Stimulated activated naive CD8-positive, alpha-beta T cell treated with anti-CD3 and anti-CD28 coated beads, Interleukin-15, Interleukin-2, amounts not matched to agents 100 ng/mL and 50 ng/mL, for 24 hours (primary cell): ENCODE measurements around the gene ANKRD11.

Source experiments
- H3K27ac Mint-ChIP-seq: one replicate; pipeline ENCODE4 v1.8.0; 2021; ENCODE audit warnings: mild to moderate bottlenecking, mixed read lengths
- H3K27me3 Mint-ChIP-seq: one replicate; pipeline ENCODE4 v1.8.0; 2021; ENCODE audit warnings: mixed read lengths
- H3K36me3 Mint-ChIP-seq: one replicate; pipeline ENCODE4 v1.8.0; 2021; ENCODE audit warnings: low read depth, mixed read lengths
- H3K4me1 Mint-ChIP-seq: one replicate; pipeline ENCODE4 v1.8.0; 2021; ENCODE audit warnings: low read depth, mixed read lengths
- H3K4me3 Mint-ChIP-seq: one replicate; pipeline ENCODE4 v1.8.0; 2021; ENCODE audit warnings: mild to moderate bottlenecking, mixed read lengths
- H3K9me3 Mint-ChIP-seq: one replicate; pipeline ENCODE4 v1.8.0; 2021; ENCODE audit warnings: mixed read lengths

Gene ANKRD11

GRCh38 chr16:89351645-89352044 is 138.7 kb downstream of the ANKRD11 start:
- peaks cover 98% of the 10 kb centered on the region for H3K4me1 Mint-ChIP-seq
- H3K9me3 Mint-ChIP-seq, result no peaks in the 10 kb centered on the region
- peak overlapping the region; percentile 97 for H3K27ac Mint-ChIP-seq
- H3K4me3 Mint-ChIP-seq, result no peak overlapping the region
- peaks cover 33% of the 10 kb centered on the region for H3K36me3 Mint-ChIP-seq
- H3K27me3 Mint-ChIP-seq, result no peaks in the 10 kb centered on the region

GRCh38 chr16:89350701-89351380 is 139.5 kb downstream of the ANKRD11 start:
- Mint-ChIP-seq H3K4me1 (peaks cover 97% of the 10 kb centered on the region), H3K27me3 (no peaks in the 10 kb centered on the region), H3K9me3 (no peaks in the 10 kb centered on the region), H3K36me3 (peaks cover 31% of the 10 kb centered on the region), H3K4me3 (peak overlapping the region; percentile 57), H3K27ac (peak overlapping the region; percentile 97)

- H3K9me3 Mint-ChIP-seq, result no peaks in the 10 kb centered on the region
- H3K36me3 Mint-ChIP-seq, result peaks cover 24% of the 10 kb centered on the region
- H3K27ac Mint-ChIP-seq, result peak overlapping the region; percentile 97
- peak overlapping the region; percentile 57 for H3K4me3 Mint-ChIP-seq
- H3K27me3 Mint-ChIP-seq, result no peaks in the 10 kb centered on the region
- H3K4me1 Mint-ChIP-seq, result peaks cover 96% of the 10 kb centered on the region
Observed at GRCh38 chr16:89349947-89350633, 140.3 kb downstream of the ANKRD11 start.

GRCh38 chr16:89347807-89348206 is 142.6 kb downstream of the ANKRD11 start:
- H3K27me3 Mint-ChIP-seq, result no peaks in the 10 kb centered on the region
- no peak overlapping the region for H3K4me3 Mint-ChIP-seq
- H3K4me1 Mint-ChIP-seq, result peaks cover 94% of the 10 kb centered on the region
- H3K27ac Mint-ChIP-seq, result peak overlapping the region; percentile 77
- peaks cover 29% of the 10 kb centered on the region for H3K36me3 Mint-ChIP-seq
- H3K9me3 Mint-ChIP-seq, result no peaks in the 10 kb centered on the region

GRCh38 chr16:89346869-89347268 is 143.5 kb downstream of the ANKRD11 start:
- no peaks in the 10 kb centered on the region for H3K27me3 Mint-ChIP-seq
- peak overlapping the region; percentile 68 for H3K27ac Mint-ChIP-seq
- peak overlapping the region; percentile 3 for H3K4me3 Mint-ChIP-seq
- H3K36me3 Mint-ChIP-seq, result peaks cover 22% of the 10 kb centered on the region
- H3K4me1 Mint-ChIP-seq, result peaks cover 94% of the 10 kb centered on the region
- H3K9me3 Mint-ChIP-seq, result no peaks in the 10 kb centered on the region

GRCh38 chr16:89345642-89346150 is 144.7 kb downstream of the ANKRD11 start:
- H3K9me3 Mint-ChIP-seq, result no peaks in the 10 kb centered on the region
- no peaks in the 10 kb centered on the region for H3K27me3 Mint-ChIP-seq
- no peak overlapping the region for H3K4me3 Mint-ChIP-seq
- peaks cover 18% of the 10 kb centered on the region for H3K36me3 Mint-ChIP-seq
- H3K4me1 Mint-ChIP-seq, result peaks cover 93% of the 10 kb centered on the region
- peak overlapping the region; percentile 39 for H3K27ac Mint-ChIP-seq

- Mint-ChIP-seq H3K9me3 (no peaks in the 10 kb centered on the region), H3K4me1 (peaks cover 93% of the 10 kb centered on the region), H3K27me3 (no peaks in the 10 kb centered on the region), H3K4me3 (no peak overlapping the region), H3K27ac (no peak overlapping the region), H3K36me3 (peaks cover 12% of the 10 kb centered on the region)
Observed at GRCh38 chr16:89344846-89345611, 145.3 kb downstream of the ANKRD11 start.

- no peak overlapping the region for H3K27ac Mint-ChIP-seq
- H3K9me3 Mint-ChIP-seq, result no peaks in the 10 kb centered on the region
- H3K27me3 Mint-ChIP-seq, result no peaks in the 10 kb centered on the region
- no peak overlapping the region for H3K4me3 Mint-ChIP-seq
- peaks cover 91% of the 10 kb centered on the region for H3K4me1 Mint-ChIP-seq
- H3K36me3 Mint-ChIP-seq, result peaks cover 11% of the 10 kb centered on the region
Observed at GRCh38 chr16:89344458-89344834, 145.9 kb downstream of the ANKRD11 start.

GRCh38 chr16:89343501-89344457 is 146.6 kb downstream of the ANKRD11 start:
- Mint-ChIP-seq H3K4me3 (peak overlapping the region; percentile 10), H3K27me3 (no peaks in the 10 kb centered on the region), H3K27ac (peak overlapping the region; percentile 74), H3K4me1 (peaks cover 89% of the 10 kb centered on the region), H3K9me3 (no peaks in the 10 kb centered on the region), H3K36me3 (peaks cover 10% of the 10 kb centered on the region)

- Mint-ChIP-seq H3K4me1 (peaks cover 74% of the 10 kb centered on the region), H3K27ac (peak overlapping the region; percentile 79), H3K9me3 (no peaks in the 10 kb centered on the region), H3K36me3 (peaks cover 10% of the 10 kb centered on the region), H3K4me3 (no peak overlapping the region), H3K27me3 (no peaks in the 10 kb centered on the region)
Observed at GRCh38 chr16:89341697-89342694, 148.4 kb downstream of the ANKRD11 start.

GRCh38 chr16:89341279-89341678 is 149.1 kb downstream of the ANKRD11 start:
- no peak overlapping the region for H3K4me3 Mint-ChIP-seq
- H3K27me3 Mint-ChIP-seq, result no peaks in the 10 kb centered on the region
- peak overlapping the region; percentile 79 for H3K27ac Mint-ChIP-seq
- peaks cover 72% of the 10 kb centered on the region for H3K4me1 Mint-ChIP-seq
- no peaks in the 10 kb centered on the region for H3K9me3 Mint-ChIP-seq
- H3K36me3 Mint-ChIP-seq, result peaks cover 10% of the 10 kb centered on the region

- Mint-ChIP-seq H3K4me1 (peaks cover 74% of the 10 kb centered on the region), H3K27ac (peak overlapping the region; percentile 51), H3K27me3 (no peaks in the 10 kb centered on the region), H3K36me3 (peaks cover 10% of the 10 kb centered on the region), H3K4me3 (no peak overlapping the region), H3K9me3 (no peaks in the 10 kb centered on the region)
Observed at GRCh38 chr16:89338863-89339262, 151.5 kb downstream of the ANKRD11 start.

- Mint-ChIP-seq H3K4me1 (peaks cover 77% of the 10 kb centered on the region), H3K4me3 (no peak overlapping the region), H3K9me3 (no peaks in the 10 kb centered on the region), H3K36me3 (peaks cover 5% of the 10 kb centered on the region), H3K27me3 (no peaks in the 10 kb centered on the region), H3K27ac (no peak overlapping the region)
Observed at GRCh38 chr16:89337965-89338364, 152.4 kb downstream of the ANKRD11 start.
